ENCODE data around the gene RTL3.

DNA sequence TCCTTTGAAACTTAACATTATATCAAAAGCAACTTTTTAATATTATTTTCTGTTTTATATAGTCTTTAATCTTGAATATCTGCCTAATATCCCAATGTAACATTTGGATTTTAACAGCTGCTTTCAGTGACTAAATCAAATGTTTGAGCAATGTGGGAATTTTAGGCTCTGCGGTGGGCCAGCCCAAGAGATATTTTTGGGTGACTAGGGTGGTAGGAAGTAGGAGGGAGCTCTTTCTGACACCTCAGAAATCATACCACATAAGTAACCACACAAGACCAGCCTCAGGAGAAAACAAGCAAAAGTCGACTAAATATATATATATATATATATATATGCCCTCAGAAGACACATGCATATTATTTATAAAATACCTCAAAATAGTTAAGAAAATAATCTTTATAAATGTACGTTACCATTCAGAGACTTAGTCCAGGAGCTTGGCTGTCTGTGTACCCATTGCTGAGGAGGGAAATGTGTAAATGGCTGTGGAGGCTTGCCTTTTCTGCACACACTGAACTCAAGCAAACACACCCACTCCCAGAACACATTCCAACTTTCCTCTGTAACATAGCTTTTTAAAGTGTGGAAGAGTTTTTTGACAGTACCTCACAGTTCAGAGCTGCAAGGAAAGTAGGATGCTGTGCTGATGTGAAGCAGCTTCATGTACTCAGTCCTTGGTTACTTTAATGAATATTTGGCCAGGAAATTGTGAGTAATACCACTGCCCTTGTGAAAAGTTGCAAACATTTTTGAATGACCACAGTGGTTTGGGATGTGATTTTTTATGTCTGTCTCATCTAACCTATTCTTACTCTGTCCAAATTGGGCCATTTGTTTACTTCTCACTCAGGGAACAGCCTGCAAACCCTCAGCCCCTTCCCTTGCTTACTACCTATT is at the start of gene RTL3:
- TF ChIP-seq, protein P1, sequence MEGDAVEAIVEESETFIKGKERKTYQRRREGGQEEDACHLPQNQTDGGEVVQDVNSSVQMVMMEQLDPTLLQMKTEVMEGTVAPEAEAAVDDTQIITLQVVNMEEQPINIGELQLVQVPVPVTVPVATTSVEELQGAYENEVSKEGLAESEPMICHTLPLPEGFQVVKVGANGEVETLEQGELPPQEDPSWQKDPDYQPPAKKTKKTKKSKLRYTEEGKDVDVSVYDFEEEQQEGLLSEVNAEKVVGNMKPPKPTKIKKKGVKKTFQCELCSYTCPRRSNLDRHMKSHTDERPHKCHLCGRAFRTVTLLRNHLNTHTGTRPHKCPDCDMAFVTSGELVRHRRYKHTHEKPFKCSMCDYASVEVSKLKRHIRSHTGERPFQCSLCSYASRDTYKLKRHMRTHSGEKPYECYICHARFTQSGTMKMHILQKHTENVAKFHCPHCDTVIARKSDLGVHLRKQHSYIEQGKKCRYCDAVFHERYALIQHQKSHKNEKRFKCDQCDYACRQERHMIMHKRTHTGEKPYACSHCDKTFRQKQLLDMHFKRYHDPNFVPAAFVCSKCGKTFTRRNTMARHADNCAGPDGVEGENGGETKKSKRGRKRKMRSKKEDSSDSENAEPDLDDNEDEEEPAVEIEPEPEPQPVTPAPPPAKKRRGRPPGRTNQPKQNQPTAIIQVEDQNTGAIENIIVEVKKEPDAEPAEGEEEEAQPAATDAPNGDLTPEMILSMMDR (IDR thresholded peaks at IDR 0.05 in 4 of 5, conservative IDR thresholded peaks at IDR 0.05 in 1 of 5) = no peak
- TF ChIP-seq POLR2A (IDR thresholded peaks at IDR 0.05) = no peak

Data from gastrocnemius medialis (tissue), 4 donors.